Endothelial cell (in vitro differentiated cells): ENCODE results near the gene PCSK1N. TPM values are rescaled to one million over a fixed set of nuclear protein-coding genes. Genes with fewer than 3 reads are reported as not detected.
"Not testable (repeated sequence)": the region's sequence is repeated elsewhere in the genome, so short reads cannot be mapped to it uniquely, and the experiment has no call there.

Experiments
- DNase-seq: peaks from one replicate; pipeline ENCODE4 v3.0.0; 2021; ENCODE audit warnings: low spot score
- H3K27ac Mint-ChIP-seq: one replicate; pipeline ENCODE4 v1.8.0; 2021; ENCODE audit warnings: mixed read lengths, inconsistent platforms; ENCODE audit not compliant: unreplicated experiment
- H3K27me3 Mint-ChIP-seq: one replicate; pipeline ENCODE4 v1.8.0; 2021; ENCODE audit warnings: mild to moderate bottlenecking, moderate library complexity, mixed read lengths, inconsistent platforms; ENCODE audit not compliant: unreplicated experiment
- H3K36me3 Mint-ChIP-seq: one replicate; pipeline ENCODE4 v1.8.0; 2021; ENCODE audit warnings: mild to moderate bottlenecking, low read depth, mixed read lengths, inconsistent platforms; ENCODE audit not compliant: unreplicated experiment
- H3K4me1 Mint-ChIP-seq: one replicate; pipeline ENCODE4 v1.8.0; 2021; ENCODE audit warnings: mild to moderate bottlenecking, mixed read lengths, inconsistent platforms; ENCODE audit not compliant: unreplicated experiment
- H3K4me3 Mint-ChIP-seq: one replicate; pipeline ENCODE4 v1.8.0; 2021; ENCODE audit warnings: mild to moderate bottlenecking, mixed read lengths, inconsistent platforms; ENCODE audit not compliant: unreplicated experiment
- H3K9me3 Mint-ChIP-seq: one replicate; pipeline ENCODE4 v1.8.0; 2021; ENCODE audit warnings: mixed read lengths, inconsistent platforms; ENCODE audit not compliant: unreplicated experiment
- CTCF ChIP-seq: fragments of 200-600 bp; sonication (generic); IDR thresholded peaks from one replicate; pipeline ENCODE4 v1.5.0; 2021; ENCODE audit warnings: antibody characterized with exemption; ENCODE audit not compliant: unreplicated experiment
- total RNA-seq: library from RNA; stranded (reverse); fragmentation: NEBNext Ultra II Directional; extraction: Animal tissue kit (Norgen Biotek cat#: 25700); gene quantifications from one replicate; pipeline ENCODE4 v1.2.1, GENCODE V29; 2021; ENCODE audit not compliant: unreplicated experiment

PCSK1N gene
- total RNA-seq, 1 donor from 2014 or later: 2.0 TPM

GRCh38 chrX:48826876-48827653, 8.3 kb downstream of the PCSK1N start:
- peaks cover 27% of the 10 kb centered on the region for H3K36me3 Mint-ChIP-seq
- no peak for TF ChIP-seq CTCF
- H3K27ac Mint-ChIP-seq: no peak overlapping the region
- H3K4me3 Mint-ChIP-seq: no peak overlapping the region
- no peaks in the 10 kb centered on the region for H3K4me1 Mint-ChIP-seq
- no peaks in the 10 kb centered on the region for H3K9me3 Mint-ChIP-seq
- DNase-seq: no peak
- peaks cover 9% of the 10 kb centered on the region for H3K27me3 Mint-ChIP-seq

- Mint-ChIP-seq H3K4me1 (no peaks in the 10 kb centered on the region), H3K27me3 (peaks cover 9% of the 10 kb centered on the region), H3K36me3 (peaks cover 29% of the 10 kb centered on the region), H3K9me3 (no peaks in the 10 kb centered on the region), H3K27ac (no peak within 1 kb of the TSS), H3K4me3 (no peak within 1 kb of the TSS)
- no peak for TF ChIP-seq CTCF
- no peak for DNase-seq
These were observed 9.1 kb downstream of the PCSK1N start, which contains the start of gene ERAS for GRCh38 chrX:48826135-48826875. Gene ERAS (plus strand): TSS chrX:48826513. CDS start chrX:48829124, 2,611 bp downstream.

- Mint-ChIP-seq H3K27me3 (peaks cover 8% of the 10 kb centered on the region), H3K4me3 (no peak overlapping the region), H3K36me3 (peaks cover 36% of the 10 kb centered on the region), H3K27ac (no peak overlapping the region), H3K4me1 (no peaks in the 10 kb centered on the region), H3K9me3 (no peaks in the 10 kb centered on the region)
- TF ChIP-seq CTCF: no peak
- no peak for DNase-seq
These were observed 11.3 kb downstream of the PCSK1N start for GRCh38 chrX:48824066-48824465.

GRCh38 chrX:48823053-48823452, 12.4 kb downstream of the PCSK1N start:
- no peak for DNase-seq
- peaks cover 7% of the 10 kb centered on the region for H3K27me3 Mint-ChIP-seq
- no peaks in the 10 kb centered on the region for H3K9me3 Mint-ChIP-seq
- peaks cover 38% of the 10 kb centered on the region for H3K36me3 Mint-ChIP-seq
- H3K4me3 Mint-ChIP-seq: no peak overlapping the region
- TF ChIP-seq CTCF: no peak
- H3K27ac Mint-ChIP-seq: no peak overlapping the region
- no peaks in the 10 kb centered on the region for H3K4me1 Mint-ChIP-seq

- Mint-ChIP-seq H3K27ac (peak overlapping the region; percentile 42), H3K36me3 (peaks cover 22% of the 10 kb centered on the region)
- not testable (repeated sequence) for H3K4me3 Mint-ChIP-seq, H3K27me3 Mint-ChIP-seq, DNase-seq, H3K9me3 Mint-ChIP-seq, H3K4me1 Mint-ChIP-seq
These were observed 16.0 kb downstream of the PCSK1N start for GRCh38 chrX:48819394-48819793.
